ENCODE measurements around the gene P2RY4. TPM values are rescaled to one million over a fixed set of nuclear protein-coding genes. Genes with fewer than 3 reads are reported as not detected.

The P2RY4 gene
- total RNA-seq, 1 experiment from 2014 or later = not detected

DNA sequence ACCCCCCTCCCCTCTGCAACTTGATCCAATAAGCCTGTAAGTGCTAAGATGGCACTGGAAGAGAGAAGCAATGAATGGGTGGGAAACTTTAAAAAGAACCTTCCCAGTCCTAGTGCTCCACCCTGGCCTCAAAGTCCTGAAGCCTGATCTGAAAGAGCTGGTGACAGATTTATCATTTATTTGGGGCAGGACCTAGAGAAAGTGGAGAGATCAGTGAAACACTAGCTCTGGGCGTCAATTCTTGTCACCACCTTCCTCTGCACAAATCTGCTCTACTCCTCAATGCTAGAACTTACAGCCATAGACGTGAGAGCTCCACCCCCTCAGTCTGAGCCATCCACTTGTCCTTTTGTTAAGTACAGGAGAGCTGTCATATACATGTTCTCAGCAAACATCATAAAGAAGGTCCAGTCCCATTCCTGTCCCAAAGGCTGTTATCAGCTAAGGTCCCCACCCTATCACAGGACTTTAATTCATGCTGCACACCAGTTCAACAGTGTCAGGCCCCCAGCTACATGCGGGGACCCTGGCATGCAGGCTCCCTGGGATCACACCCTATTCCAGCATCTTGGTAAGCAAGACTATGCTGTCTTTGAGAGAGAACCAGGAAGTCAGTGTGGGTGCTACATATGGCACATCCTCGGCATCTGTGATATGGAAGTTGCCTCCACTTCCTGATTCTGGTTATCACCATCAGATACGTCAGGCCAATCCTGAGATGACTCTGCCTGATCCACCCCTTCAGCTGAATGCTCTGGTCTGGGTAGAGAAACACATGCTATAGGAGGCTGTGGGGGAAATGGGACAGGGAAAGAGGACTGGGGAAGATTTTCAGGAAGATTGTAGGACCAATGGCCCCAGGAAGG, 2.3 kb downstream of the P2RY4 start:
- ChIA-PET POLR2A (no interaction called here), CTCF (no interaction called here)
- Histone ChIP-seq H3K4me3 (ENCODE audit: low read depth in 2 of 2, low read length in 2 of 2) (no peak overlapping the region), H3K9me3 (ENCODE audit: control insufficient read depth, insufficient read depth, low read depth, low read length) (no peaks in the 10 kb centered on the region), H3K4me1 (ENCODE audit: control insufficient read depth, insufficient read depth, low read length) (no peaks in the 10 kb centered on the region), H3K27me3 (ENCODE audit: control insufficient read depth, insufficient read depth, low read length) (no peaks in the 10 kb centered on the region), H3K36me3 (ENCODE audit: control insufficient read depth, insufficient read depth, low read length) (no peaks in the 10 kb centered on the region), H3K27ac (ENCODE audit: low read length) (no peak overlapping the region)
- TF ChIP-seq POLR2AphosphoS5 (IDR thresholded peaks at IDR 0.05; ENCODE audit: low read depth, low read length) (no peak), SIN3A (IDR thresholded peaks at IDR 0.05; ENCODE audit: borderline replicate concordance, insufficient read depth, low read depth, low read length) (no peak), TCF7L2 (IDR thresholded peaks at IDR 0.05; ENCODE audit: low read depth, low read length) (no peak)
- TF ChIP-seq, protein P1, sequence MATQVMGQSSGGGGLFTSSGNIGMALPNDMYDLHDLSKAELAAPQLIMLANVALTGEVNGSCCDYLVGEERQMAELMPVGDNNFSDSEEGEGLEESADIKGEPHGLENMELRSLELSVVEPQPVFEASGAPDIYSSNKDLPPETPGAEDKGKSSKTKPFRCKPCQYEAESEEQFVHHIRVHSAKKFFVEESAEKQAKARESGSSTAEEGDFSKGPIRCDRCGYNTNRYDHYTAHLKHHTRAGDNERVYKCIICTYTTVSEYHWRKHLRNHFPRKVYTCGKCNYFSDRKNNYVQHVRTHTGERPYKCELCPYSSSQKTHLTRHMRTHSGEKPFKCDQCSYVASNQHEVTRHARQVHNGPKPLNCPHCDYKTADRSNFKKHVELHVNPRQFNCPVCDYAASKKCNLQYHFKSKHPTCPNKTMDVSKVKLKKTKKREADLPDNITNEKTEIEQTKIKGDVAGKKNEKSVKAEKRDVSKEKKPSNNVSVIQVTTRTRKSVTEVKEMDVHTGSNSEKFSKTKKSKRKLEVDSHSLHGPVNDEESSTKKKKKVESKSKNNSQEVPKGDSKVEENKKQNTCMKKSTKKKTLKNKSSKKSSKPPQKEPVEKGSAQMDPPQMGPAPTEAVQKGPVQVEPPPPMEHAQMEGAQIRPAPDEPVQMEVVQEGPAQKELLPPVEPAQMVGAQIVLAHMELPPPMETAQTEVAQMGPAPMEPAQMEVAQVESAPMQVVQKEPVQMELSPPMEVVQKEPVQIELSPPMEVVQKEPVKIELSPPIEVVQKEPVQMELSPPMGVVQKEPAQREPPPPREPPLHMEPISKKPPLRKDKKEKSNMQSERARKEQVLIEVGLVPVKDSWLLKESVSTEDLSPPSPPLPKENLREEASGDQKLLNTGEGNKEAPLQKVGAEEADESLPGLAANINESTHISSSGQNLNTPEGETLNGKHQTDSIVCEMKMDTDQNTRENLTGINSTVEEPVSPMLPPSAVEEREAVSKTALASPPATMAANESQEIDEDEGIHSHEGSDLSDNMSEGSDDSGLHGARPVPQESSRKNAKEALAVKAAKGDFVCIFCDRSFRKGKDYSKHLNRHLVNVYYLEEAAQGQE (IDR thresholded peaks at IDR 0.05; ENCODE audit: insufficient read depth in 1 of 2, low read depth in 2 of 2, low read length in 1 of 2) = no peak
- TF ChIP-seq, protein P2, sequence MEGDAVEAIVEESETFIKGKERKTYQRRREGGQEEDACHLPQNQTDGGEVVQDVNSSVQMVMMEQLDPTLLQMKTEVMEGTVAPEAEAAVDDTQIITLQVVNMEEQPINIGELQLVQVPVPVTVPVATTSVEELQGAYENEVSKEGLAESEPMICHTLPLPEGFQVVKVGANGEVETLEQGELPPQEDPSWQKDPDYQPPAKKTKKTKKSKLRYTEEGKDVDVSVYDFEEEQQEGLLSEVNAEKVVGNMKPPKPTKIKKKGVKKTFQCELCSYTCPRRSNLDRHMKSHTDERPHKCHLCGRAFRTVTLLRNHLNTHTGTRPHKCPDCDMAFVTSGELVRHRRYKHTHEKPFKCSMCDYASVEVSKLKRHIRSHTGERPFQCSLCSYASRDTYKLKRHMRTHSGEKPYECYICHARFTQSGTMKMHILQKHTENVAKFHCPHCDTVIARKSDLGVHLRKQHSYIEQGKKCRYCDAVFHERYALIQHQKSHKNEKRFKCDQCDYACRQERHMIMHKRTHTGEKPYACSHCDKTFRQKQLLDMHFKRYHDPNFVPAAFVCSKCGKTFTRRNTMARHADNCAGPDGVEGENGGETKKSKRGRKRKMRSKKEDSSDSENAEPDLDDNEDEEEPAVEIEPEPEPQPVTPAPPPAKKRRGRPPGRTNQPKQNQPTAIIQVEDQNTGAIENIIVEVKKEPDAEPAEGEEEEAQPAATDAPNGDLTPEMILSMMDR (IDR thresholded peaks at IDR 0.05) = no peak
- intact Hi-C loops (cut with micrococcal nuclease; ENCODE audit: unreplicated experiment) = no loop called here
- DNase-seq (ENCODE audit: low read depth, low spot score) = no peak
- no TSS peak for BruUV-seq (replicated peaks)
- in situ Hi-C loops (cut with HindIII; ENCODE audit: low pct_unique_long_range_greater_than_20kb, low sequenced_read_pairs) = no loop called here
- ATAC-seq = no peak

- BruUV-seq (replicated peaks) = no TSS peak
- no peaks in the 10 kb centered on the region for H3K4me1 ChIP-seq (ENCODE audit: control insufficient read depth, insufficient read depth, low read length)
- intact Hi-C loops (cut with micrococcal nuclease; ENCODE audit: unreplicated experiment) = no loop called here
Observed at GRCh38 chrX:70255452-70255851, 4.6 kb downstream of the P2RY4 start.

GRCh38 chrX:70254909-70255308, 5.1 kb downstream of the P2RY4 start:
- Histone ChIP-seq H3K4me3 (ENCODE audit: low read depth in 2 of 2, low read length in 2 of 2) (no peak overlapping the region), H3K27me3 (ENCODE audit: control insufficient read depth, insufficient read depth, low read length) (peaks cover 4% of the 10 kb centered on the region; the same call in 1 of the 2 replicates), H3K4me1 (ENCODE audit: control insufficient read depth, insufficient read depth, low read length) (no peaks in the 10 kb centered on the region), H3K9me3 (ENCODE audit: control insufficient read depth, insufficient read depth, low read depth, low read length) (no peaks in the 10 kb centered on the region), H3K36me3 (ENCODE audit: control insufficient read depth, insufficient read depth, low read length) (no peaks in the 10 kb centered on the region), H3K27ac (ENCODE audit: low read length) (no peak overlapping the region)
- TF ChIP-seq, protein P2 (IDR thresholded peaks at IDR 0.05) = no peak
- no peak for TF ChIP-seq POLR2AphosphoS5 (IDR thresholded peaks at IDR 0.05; ENCODE audit: low read depth, low read length)
- no peak for TF ChIP-seq SIN3A (IDR thresholded peaks at IDR 0.05; ENCODE audit: borderline replicate concordance, insufficient read depth, low read depth, low read length)
- TF ChIP-seq, protein P1 (IDR thresholded peaks at IDR 0.05; ENCODE audit: insufficient read depth in 1 of 2, low read depth in 2 of 2, low read length in 1 of 2) = no peak
- TF ChIP-seq TCF7L2 (IDR thresholded peaks at IDR 0.05; ENCODE audit: low read depth, low read length) = no peak
- in situ Hi-C loops (cut with HindIII; ENCODE audit: low pct_unique_long_range_greater_than_20kb, low sequenced_read_pairs) = no loop called here
- BruUV-seq (replicated peaks) = no TSS peak
- no peak for DNase-seq (ENCODE audit: low read depth, low spot score)
- intact Hi-C loops (cut with micrococcal nuclease; ENCODE audit: unreplicated experiment) = no loop called here
- POLR2A ChIA-PET = no interaction called here
- no peak for ATAC-seq
- CTCF ChIA-PET = no interaction called here

More at GRCh38 chrX:70255452-70255851, 4.6 kb downstream of the P2RY4 start:
- no peak overlapping the region for H3K27ac ChIP-seq (ENCODE audit: low read length)
- no peaks in the 10 kb centered on the region for H3K9me3 ChIP-seq (ENCODE audit: control insufficient read depth, insufficient read depth, low read depth, low read length)
- ATAC-seq = no peak
- DNase-seq (ENCODE audit: low read depth, low spot score) = no peak
- H3K27me3 ChIP-seq (ENCODE audit: control insufficient read depth, insufficient read depth, low read length) = 0 out of 2 replicates have a peak, but pooled peaks cover 4% of the 10 kb centered on the region
- TF ChIP-seq SIN3A (IDR thresholded peaks at IDR 0.05; ENCODE audit: borderline replicate concordance, insufficient read depth, low read depth, low read length) (no peak), POLR2AphosphoS5 (IDR thresholded peaks at IDR 0.05; ENCODE audit: low read depth, low read length) (no peak), TCF7L2 (IDR thresholded peaks at IDR 0.05; ENCODE audit: low read depth, low read length) (no peak)
- in situ Hi-C loops (cut with HindIII; ENCODE audit: low pct_unique_long_range_greater_than_20kb, low sequenced_read_pairs) = no loop called here
- H3K36me3 ChIP-seq (ENCODE audit: control insufficient read depth, insufficient read depth, low read length) = no peaks in the 10 kb centered on the region
- H3K4me3 ChIP-seq (ENCODE audit: low read depth in 2 of 2, low read length in 2 of 2) = no peak overlapping the region
- ChIA-PET POLR2A (no interaction called here), CTCF (no interaction called here)

All from Panc1 (cell line).